CD1c-positive myeloid dendritic cell (primary cell): Measurements from ENCODE around the gene UQCC5.
"Not testable (repeated sequence)": the region's sequence is repeated elsewhere in the genome, so short reads cannot be mapped to it uniquely, and the experiment has no call there.

Source experiments
- DNase-seq: peaks from one replicate; pipeline ENCODE4 v3.0.0-alpha.2; 2016; ENCODE audit errors: extremely low spot score

The UQCC5 gene

DNA sequence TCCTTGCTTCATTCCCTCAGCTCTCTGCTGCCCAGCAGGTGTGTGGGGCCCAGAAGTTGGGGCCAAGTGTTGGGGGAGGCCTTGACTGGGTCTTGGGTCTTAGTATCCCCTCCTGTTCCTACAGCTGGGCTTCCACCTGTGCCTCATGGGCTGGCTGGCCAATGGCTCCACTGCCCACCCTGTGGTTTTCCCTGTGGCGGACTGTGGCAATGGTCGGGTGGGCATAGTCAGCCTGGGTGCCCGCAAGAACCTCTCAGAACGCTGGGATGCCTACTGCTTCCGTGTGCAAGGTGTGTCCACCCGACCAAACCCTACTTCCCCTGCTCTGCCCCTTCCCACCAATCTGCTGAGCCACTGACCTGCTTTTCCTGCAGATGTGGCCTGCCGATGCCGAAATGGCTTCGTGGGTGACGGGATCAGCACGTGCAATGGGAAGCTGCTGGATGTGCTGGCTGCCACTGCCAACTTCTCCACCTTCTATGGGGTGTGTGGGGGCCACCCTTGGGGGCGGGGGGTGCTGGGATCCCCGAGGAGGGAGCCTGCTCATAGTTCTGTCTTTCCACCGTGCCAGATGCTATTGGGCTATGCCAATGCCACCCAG is 13.7 kb upstream of the UQCC5 start:
- DNase-seq: no peak

DNA sequence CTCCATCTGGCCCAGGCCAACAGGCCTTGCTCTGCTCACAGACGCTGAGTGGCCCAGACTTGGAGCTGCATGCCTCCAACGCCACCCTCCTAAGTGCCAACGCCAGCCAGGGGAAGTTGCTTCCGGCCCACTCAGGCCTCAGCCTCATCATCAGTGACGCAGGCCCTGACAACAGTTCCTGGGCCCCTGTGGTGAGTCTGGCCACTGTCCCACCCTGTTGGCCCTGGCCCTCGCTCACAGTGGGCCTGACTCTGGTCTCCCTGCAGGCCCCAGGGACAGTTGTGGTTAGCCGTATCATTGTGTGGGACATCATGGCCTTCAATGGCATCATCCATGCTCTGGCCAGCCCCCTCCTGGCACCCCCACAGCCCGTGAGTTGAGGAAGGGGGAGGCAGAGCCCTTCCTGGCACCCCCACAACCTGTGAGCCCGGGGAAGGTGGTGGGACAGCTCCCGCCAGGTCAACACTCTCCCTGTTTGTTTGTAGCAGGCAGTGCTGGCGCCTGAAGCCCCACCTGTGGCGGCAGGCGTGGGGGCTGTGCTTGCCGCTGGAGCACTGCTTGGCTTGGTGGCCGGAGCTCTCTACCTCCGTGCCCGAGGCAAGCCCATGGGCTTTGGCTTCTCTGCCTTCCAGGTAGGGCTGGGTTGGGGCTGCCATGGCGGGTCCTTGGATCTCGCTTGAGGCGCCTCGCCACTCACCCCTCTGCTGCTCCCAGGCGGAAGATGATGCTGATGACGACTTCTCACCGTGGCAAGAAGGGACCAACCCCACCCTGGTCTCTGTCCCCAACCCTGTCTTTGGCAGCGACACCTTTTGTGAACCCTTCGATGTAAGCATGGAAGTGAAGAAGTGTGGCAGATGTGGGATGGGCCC is 12.8 kb upstream of the UQCC5 start:
- DNase-seq: no peak

DNA sequence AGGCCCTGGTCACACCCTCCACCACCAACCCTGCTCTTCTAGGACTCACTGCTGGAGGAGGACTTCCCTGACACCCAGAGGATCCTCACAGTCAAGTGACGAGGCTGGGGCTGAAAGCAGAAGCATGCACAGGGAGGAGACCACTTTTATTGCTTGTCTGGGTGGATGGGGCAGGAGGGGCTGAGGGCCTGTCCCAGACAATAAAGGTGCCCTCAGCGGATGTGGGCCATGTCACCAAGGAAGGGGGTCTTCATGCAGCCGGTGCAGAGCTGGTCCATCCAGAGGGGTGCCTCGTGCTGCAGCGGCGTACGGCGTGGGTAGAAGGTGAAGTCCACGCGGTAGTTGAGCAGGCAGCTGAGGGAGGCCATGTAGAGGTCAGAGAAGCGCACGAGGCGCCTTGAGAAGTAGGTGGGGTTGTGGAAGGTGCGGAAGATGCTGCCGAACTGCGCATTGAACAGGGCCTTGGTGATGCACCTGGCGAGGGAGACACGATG is 12.1 kb upstream of the UQCC5 start:
- DNase-seq: no peak

DNA sequence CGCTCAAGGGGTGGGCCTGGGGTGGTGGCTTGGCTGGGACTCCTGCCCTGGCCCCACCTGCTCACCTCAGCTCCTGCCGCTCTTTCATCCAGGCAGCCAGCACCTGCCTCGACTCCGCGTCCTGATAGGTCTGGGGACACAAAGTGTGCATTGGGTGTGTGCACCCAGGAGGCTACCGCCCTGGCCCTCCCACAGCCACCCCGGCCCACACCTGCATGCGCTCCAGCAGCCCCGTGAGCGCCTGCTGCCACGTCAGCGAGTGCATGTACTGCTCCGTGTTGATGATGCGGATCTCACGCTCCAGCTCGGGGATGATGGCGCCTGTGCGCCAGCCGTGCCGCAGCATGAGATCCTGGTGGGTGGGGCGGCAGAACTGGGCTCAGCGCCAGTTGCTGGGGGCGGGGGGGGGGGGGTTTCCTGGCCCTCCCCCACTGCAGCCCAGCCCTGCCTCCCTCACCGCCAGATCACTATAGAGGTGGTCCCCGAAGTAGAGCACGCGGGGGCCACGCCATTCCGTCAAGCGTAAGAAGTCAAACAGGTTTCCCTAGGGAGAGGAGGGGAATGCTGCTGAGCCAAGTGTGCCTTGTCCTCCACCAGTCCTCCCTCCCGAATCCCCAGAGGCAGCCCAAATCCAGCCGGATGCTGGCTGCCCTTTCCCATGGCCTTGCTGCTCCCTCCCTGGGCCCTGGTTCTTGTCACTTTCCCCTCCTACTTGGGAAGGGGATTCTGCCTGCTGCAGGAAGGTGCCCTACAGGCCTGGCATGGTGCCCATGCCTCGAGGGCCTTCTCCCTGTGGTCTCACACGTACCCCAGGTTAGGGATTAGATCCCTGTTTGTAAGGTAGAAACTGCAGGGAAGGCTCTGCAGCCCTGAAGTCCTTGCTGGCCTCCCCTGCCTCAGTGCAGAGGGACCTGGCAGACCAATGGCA is 11.4 kb upstream of the UQCC5 start:
- DNase-seq: no peak

DNA sequence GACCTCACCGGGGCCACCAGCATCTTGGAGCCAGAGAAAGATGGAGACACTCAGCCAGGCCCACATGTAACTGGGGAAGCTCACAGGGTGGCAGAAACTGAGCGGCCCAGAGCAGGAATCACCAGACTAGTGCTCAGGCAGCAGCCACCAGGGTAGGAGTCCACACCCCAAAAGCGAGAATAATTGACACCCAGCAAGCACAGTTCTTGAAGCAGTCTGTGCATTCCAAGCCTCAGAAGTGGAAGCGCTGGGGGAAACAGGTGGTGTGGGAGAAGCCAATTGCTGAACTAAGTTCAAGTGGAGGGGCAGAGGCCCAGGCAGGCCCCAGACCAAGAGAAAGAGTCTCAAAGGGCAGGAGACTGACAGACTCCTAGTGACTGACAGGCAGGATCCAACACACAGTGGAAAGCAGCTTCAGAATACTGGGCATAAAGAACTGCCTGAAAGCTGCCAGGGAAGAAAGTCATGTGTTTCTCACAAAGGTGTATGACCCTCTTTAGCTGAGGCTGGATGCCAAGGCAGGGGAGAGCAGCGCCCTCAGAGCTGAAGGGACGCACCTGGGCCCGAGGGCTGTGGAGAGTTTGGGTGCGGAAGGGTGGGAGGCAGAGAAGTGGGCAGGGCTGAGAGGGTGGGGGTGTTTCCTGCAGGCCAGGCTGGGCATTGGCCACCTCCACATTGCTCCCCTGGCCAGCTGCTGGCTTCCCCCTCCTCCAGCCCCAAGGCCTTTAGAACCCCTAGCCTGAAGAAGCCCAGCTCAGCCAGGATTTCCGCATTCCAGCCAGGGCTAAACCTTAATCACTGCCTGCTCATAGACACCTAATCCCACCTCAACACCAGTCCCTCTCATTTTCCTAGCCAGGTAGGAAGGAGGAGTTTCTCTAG is 10.5 kb upstream of the UQCC5 start:
- DNase-seq: no peak

DNA sequence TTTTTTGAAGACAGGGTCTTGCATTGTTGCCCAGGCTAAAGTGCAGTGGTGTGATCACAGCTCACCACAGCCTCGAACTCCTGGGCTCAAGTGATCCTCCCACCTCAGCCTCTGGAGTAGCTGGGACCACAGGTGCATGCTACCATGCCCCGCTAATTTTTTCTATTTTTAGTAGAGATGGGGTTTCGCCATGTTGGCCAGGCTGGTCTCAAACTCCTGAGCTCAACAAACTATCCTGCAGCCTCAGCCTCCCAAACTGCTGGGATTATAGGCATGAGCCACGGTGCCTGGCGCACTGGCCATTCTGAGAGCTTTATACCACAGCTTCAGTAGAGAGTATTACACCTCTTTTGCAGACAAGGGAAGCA is 9.8 kb upstream of the UQCC5 start:
- DNase-seq: not testable (repeated sequence)

DNA sequence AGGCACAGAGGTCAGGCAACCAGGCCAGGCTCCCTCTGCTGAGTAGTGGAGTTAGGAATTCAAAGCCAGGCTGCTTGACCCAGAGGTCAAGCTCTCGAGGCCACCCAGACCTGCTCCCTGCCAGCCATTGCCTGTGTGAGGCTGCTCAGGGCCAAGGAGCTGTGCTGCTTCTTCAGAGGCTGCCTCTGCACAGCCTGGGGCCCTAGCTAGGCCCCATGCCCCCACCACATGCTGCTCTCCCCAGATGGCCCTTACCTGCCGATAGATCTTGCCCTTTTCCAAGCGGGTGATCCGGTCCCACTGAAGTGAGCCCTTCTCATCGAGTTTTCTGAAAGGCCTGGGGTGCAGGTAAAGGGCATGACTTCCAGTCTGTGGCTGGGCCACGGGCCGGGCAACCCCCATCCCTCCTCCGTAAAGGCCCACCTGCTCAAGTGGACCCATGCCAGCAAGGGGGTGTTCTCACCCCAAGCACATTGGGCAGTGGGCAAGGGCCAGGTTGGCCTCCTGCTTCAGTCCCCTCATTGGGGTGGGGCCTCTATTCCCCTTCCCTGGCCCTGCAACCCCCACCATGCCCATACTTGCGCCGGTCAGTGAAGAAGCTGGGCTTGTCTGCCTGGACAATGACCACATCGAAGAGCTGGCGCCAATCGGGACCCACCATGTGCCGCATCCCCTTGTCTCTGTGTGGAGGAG is 9.2 kb upstream of the UQCC5 start:
- no peak for DNase-seq

DNA sequence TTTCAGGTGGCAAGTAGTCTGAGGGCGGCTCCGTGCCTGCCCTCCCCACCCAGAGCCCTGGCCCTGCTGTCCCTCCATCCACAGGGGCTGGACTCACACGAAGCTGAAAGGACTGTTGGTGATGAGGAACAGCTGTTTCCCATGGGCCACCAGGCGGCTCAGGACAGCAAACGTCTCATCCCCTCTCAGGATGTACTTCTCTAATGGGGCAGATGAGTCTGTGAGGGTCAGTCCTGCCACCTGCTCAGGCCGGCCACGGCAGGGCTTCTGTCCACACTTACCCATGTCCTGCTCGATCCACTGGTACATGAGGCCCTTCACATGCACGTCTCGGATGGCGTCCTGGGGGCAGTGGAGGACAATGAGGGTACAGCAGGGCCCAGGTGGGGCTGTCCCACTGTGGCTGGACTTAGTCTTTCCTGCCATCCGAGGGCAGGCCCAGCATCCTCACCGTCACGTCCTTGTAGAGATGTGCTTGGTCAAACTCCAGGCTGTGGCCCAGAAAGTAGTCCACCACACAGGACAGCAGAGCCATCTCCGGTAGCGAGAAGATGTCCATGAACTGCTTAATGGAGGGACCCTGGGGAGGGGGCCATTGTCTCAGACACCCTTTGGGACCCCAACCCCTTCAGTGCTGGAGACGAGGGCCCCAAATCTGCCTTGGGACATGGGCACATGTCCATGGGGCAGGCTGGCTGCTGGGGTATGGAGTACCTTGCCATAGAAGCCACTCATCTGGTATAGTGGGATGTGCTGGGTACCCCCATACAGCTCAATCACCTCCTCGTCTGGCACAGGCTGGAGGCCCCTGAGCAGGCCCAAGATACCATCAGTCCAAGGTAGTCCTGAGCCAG is 8.4 kb upstream of the UQCC5 start:
- no peak for DNase-seq

DNA sequence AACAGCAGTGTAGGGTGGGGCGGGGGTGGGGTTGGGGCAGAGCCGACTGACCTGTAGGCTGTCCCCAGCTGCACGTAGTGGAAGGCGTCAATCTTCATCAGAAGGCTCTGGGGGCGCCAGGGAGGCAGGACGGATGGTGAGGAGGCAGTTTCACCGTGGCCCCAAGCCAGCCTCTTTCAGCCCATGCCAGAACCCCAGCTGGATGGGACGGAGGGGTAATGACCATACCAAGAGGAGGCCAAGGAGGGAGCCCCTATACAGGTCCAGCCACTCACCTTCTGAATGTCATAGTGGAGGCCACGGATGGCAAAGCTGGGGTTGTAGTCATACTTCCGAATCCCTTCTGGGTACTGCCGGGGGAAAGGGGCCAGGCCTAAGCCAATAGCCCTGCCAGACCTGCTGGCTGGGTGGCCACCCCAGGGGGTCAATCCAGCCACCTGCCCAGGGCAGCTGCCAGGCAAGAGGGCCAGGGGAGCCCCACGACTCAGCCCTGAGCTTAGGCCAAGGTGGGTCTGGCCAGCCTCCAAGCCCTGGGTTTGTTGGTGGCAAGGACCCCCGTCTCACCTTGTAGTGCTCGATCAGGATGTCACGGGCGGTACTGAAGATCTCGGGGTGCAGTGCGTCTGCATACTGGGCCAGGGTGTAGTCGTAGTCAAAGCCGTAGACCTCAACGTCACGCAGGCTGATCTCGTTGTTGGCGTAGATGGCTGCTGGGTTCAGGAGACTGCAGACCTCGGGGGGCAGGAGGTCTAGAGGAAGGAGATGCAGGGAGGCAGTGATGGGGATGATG is 7.6 kb upstream of the UQCC5 start:
- no peak for DNase-seq

DNA sequence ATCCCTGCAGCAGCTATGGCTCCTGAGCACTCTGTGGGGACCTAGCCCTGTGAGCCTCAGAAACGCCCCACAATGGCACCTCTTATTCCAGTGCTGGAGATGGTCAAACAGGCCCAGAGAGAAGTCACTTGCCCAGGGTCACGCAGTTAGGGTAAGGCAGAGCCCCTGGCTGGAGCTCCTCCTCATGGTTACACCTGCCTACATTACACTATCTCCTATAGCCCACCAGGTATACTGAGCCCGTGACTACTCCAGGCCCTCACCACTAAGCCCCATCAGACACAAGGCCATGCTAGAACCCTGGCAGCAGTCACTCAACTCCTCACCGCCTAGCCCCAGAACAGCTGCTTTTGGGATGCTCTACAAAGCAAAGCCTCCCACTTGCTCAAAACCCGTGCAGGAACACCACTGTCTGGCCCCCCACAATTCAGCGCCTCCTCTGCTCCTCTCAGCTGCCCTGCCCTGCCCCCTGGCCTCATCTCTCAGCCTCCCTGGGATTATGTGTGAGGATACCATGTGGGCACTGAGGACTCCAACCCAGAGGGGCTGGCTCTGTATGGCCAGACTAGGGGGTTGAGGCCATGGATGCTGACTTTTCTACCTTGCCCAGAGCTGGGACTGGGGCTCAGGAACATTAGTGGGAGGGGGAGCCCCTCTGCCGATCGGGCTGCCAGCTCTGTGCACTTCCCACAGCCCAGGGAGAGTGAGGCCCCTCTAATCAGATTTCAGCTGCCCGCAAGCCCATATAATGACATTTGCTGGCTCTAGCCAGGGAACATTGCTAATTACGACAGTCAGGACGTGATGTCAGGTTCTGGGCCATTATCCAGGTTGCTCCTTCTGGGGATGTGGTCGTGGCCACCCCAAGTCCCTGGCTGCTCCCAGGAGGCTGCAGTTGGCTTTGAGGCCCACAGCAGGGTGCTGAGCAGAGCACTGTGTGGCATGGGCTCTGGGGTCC is 6.8 kb upstream of the UQCC5 start:
- DNase-seq: no peak

DNA sequence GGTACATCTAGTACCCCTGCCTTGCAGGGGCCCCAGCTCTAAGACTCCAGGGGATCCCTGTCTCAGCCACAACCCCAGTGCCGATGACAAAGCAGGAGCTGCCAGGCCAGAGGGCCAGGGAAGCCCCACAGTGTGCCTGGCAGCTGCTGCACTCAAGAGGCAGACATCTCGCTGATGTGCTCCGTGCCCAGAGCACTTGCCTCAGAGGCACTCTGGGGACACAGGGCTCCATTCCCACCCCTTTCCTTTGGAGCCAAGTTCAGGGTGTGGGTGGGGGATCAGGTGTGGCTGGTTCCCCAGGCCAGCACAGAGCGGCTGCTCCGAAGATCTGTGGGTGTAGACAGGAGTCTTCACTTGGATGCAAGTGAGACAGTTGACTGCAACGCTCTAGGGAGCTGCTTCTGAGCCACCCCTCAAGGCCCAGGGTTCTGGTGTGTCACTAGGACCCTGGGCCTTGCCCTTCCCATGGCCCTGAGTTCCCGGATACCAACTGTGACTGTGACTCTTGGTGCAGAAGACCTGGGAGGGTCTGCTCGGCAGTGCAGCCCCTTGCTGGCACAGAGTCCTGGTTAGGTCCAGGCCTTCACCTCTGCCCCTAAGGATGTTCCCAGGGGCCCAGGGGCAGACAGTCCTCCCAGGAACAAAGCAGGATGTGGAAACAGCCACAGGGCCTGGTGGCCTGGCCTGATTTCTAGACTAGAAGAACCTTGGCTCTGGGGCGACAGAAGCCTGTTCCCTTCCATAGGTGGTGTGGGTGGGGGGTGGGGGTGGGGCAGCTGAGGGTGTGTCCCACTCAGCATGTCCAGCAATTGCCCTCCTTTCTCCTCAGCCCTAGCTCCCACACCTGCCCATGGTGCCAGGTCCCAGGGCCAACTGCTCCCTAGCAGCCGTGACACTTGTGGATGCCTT is 5.2 kb upstream of the UQCC5 start:
- no peak for DNase-seq

DNA sequence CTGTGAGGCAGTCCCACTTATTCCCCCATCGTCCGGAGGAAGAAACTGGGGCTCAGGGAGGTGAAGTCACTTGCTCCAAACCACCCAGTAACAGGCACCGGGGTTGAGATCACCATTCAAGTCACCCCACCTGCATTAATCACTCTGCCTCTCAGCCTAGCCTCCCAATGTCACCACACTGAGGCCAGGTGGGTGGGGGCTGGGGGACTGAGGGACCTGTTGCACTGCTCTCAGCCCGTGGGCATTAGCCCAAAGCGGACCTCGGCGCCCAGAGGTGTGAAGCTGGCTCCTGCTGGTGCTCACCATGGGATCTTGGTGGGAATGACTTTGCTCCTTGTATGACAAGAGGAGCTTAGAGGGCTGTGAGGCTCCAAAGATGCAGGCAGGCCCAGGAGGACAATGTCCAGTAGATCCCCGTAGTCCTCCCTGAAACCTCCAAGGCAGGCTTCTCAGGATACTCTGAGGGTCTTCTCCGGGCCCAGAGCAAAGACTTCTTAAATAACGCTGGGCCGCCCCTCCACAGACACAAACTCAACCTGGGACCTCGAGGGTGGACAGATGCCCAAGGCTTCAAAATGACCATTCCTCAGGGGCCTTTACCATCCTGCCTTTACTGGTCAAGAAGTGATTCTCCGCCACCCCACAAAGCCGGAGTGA is 4.4 kb upstream of the UQCC5 start:
- DNase-seq: no peak

DNA sequence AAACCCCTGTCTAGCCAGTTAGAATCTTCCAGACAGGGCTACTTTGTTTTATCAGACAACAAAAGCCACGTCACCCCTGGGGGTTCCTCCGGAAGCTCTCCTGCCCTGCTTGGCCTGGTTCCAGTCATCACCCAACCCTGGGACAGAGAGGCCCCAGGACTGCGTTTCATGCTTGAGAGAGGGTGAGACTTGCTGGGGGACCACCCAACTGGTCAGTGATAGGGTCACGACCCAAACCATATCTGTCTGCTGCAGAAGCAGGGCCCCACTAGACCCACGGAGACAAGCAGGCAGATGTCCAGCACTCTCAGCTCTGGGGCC is 3.9 kb upstream of the UQCC5 start:
- peak; percentile 45 for DNase-seq

DNA sequence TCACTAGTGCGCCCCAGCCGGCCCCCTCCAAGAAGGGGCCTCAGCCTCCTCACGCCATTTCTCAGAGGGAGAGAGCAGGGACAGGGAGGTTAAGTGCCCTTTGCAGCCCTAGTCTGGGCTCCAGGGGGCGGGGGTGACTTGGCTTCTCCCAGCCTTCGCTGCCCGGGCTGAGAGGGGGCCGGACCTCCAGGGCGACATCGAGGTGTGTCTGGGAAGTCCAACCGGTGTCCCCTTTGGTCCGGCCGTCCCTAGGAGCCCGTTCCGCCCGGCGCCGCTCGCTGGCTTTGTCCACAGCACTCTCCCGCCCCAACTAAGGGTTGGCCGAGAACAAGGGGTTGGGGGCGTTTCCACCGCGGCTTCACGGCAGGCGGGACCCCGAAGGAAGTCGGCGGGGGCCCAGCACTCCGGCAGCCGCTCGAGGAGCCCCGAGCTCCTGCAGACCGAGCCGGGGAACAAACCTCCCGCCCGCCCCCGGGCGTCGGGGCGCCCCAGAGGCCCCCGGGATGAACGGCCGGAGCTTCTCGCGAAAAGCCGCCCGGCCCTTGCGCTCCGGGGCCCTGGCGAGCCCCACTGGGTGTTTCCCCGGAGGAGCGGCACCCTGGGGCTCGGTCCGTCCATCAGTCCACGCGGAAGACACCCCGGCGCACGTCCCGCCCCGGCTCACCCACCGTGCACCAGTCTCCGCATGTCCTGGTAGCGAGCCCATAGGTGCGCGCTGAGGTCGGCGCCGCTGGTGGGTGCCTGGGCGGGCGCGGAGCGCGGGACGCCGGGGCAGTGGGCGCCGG is 3.4 kb upstream of the UQCC5 start:
- DNase-seq: peak; percentile 22

DNA sequence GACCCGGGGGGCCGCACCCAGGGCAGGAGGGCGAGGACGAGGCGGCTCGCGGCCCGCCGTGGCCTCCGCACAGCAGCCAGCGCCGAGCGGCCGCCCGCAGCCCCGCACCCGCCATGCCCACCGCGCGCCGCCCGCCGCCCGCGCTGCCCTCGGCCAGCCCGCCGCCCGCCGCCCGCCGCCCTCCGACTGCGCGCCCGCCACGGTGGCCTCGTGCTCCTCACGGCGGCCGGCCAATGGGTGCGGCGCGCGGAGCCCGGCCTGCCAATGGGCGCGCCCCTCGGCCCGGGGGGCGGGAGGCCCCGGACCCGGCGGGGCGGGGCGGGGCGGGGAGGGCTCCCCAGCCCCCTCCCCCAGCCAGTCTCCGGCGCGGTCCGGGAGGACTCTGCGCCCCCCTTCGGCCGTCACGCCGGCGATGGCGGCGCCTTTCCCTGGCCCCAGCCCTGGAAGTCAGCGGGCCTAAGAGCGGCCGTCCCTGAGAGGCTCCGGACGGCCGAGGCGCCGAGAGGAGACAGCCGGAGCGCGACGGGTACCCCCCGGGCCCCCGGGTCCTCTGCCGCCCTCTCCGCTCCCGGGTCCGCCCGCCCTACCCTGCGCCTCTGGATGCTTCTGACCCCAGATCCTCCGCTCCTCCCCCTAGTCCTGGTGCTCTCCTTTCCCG is 2.7 kb upstream of the UQCC5 start, which contains the start of gene NT5DC2:
NT5DC2 (minus strand) TSS at position 235 of the 658 bp plus-strand sequence; CDS start at position 115, 120 bp downstream.
- DNase-seq: peak; percentile 79
